Heart left ventricle (tissue), 13 donors: ENCODE data around the gene MRPL32.

Experiments used
- CTCF ChIP-seq, 12 donors: fragments of 200-600 bp; sonication (generic) in 4 of 12; IDR thresholded peaks; one replicate each; pipeline versions ENCODE4 v1.5.0 to v1.8.0; 2018 to 2022; ENCODE audit warnings: antibody characterized with exemption in 12 of 12, mild to moderate bottlenecking in 5 of 12
- POLR2A ChIP-seq, 2 donors: fragments of 450-650 bp; IDR thresholded peaks; one replicate each; pipeline ENCODE4 v1.6.1; 2017; ENCODE audit warnings: antibody characterized with exemption in 2 of 2, mild to moderate bottlenecking in 2 of 2, moderate library complexity in 2 of 2
- donor health status: ischemic (EF 13 %, LVEDD 7.1; RV severe dilation, severe dysfunction).
- donor health status: DM: no; HTN: yes; CAD: no.
- donor health status: DM: no; HTN: no; CAD: no.
- donor health status: ischemic (EF 25% LVEDD 6.9; RV normal size, moderate dysfunction).
- donor health status: ischemic (EF 25% LVEDD 5.7; RV mildly dilated, moderate dysfunction).
- donor health status: ischemic (EF 35%, LVEDD 5.7; RV mildly dilated, moderate dysfunction).
- donor health status: nonischemic (EF 11% LVEDD 7.7; RV severe dilation, severe dysfunction).
- donor health status: DM: yes; HTN: yes; CAD: no.
- donor health status: PGD.
- donor health status: ischemic (EF 29% LVEDD 5.4; RV normal size, mild dysfunction).
- donor health status: nonischemic (EF 23%, LVEDD 6.1; RV moderate dilation, normal function).

GRCh38 chr7:42906181-42906580 is 26.0 kb upstream of the MRPL32 start:
- TF ChIP-seq POLR2A (IDR thresholded peaks at IDR 0.05) (no peak), CTCF (IDR thresholded peaks at IDR 0.05) (no peak)
